Activated CD4-positive, alpha-beta memory T cell treated with anti-CD3 and anti-CD28 coated beads for 36 hours (primary cell): ENCODE measurements around the gene TRAF3IP3. TPM values are rescaled to one million over a fixed set of nuclear protein-coding genes. Genes with fewer than 3 reads are reported as not detected.
A peak's percentile ranks its signal among the peaks of the same experiment; 100 is the strongest.

Experiments used
- CTCF ChIA-PET: fragments of 350-600 bp; sonication (Branson Sonifier 250); formaldehyde crosslinking; loops from one replicate; lab custom pipeline; 2021; ENCODE audit warnings: antibody characterized with exemption, inconsistent platforms; lab: Charles Lee
- POLR2A ChIA-PET: fragments of 350-600 bp; sonication (Branson Sonifier 250); formaldehyde crosslinking; loops from one replicate; lab custom pipeline; 2021; ENCODE audit warnings: antibody characterized with exemption; lab: Charles Lee
- DNase-seq: peaks from one replicate; pipeline ENCODE4 v3.0.0-alpha.2; 2020
- H3K27ac Mint-ChIP-seq: one replicate; pipeline ENCODE4 v1.8.0; 2021; ENCODE audit warnings: mixed read lengths
- H3K27me3 Mint-ChIP-seq: one replicate; pipeline ENCODE4 v1.8.0; 2021; ENCODE audit warnings: mixed read lengths
- H3K36me3 Mint-ChIP-seq: one replicate; pipeline ENCODE4 v1.8.0; 2021; ENCODE audit warnings: mixed read lengths
- H3K4me1 Mint-ChIP-seq: one replicate; pipeline ENCODE4 v1.8.0; 2021; ENCODE audit warnings: low read depth, mixed read lengths
- H3K4me3 Mint-ChIP-seq: one replicate; pipeline ENCODE4 v1.8.0; 2021; ENCODE audit warnings: mild to moderate bottlenecking, mixed read lengths
- H3K9me3 Mint-ChIP-seq: one replicate; pipeline ENCODE4 v1.8.0; 2021; ENCODE audit warnings: mixed read lengths
- intact Hi-C: fragments of 100-400 bp; cut with micrococcal nuclease; formaldehyde crosslinking; loops from one replicate; pipeline ENCODE4 v1.15.1; 2023
- total RNA-seq, 2 experiments: library from RNA; stranded (reverse); gene quantifications; one replicate each; pipeline ENCODE4 v1.2.3, GENCODE V29; 2021

The TRAF3IP3 gene
- total RNA-seq, 2 experiments from 2014 or later, result 212 to 217 TPM

- Mint-ChIP-seq H3K9me3 (no peaks in the 10 kb centered on the region), H3K36me3 (peaks cover 10% of the 10 kb centered on the region), H3K27me3 (no peaks in the 10 kb centered on the region), H3K4me3 (no peak overlapping the region), H3K4me1 (peaks cover 62% of the 10 kb centered on the region), H3K27ac (peak overlapping the region; percentile 90)
- CTCF ChIA-PET, result interaction anchor here (0.8 to 5.4 kb wide), 15 partner anchors 9 to 170 kb away, joined by 3 to 62 read pairs (median 6); partner anchors contain the start of genes HSD11B1 and TRAF3IP3
- intact Hi-C loops, result no loop called here
- no peak for DNase-seq
- POLR2A ChIA-PET, result interaction anchor here (0.7 to 4.6 kb wide), 14 partner anchors 9 to 84 kb away, joined by 3 to 35 read pairs (median 6); partner anchors contain the start of genes HSD11B1 and TRAF3IP3
These were observed 18.7 kb upstream of the TRAF3IP3 start for GRCh38 chr1:209737118-209737505.

- DNase-seq, result no peak
- Mint-ChIP-seq H3K4me1 (peaks cover 66% of the 10 kb centered on the region), H3K27me3 (no peaks in the 10 kb centered on the region), H3K4me3 (no peak overlapping the region), H3K27ac (no peak overlapping the region), H3K9me3 (no peaks in the 10 kb centered on the region), H3K36me3 (peaks cover 5% of the 10 kb centered on the region)
- ChIA-PET POLR2A (interaction anchor here (2.0 to 2.2 kb wide), 3 partner anchors 11 to 14 kb away, joined by 13 to 20 read pairs (median 13); no protein-coding TSS in a partner anchor), CTCF (interaction anchor here (1.2 to 5.4 kb wide), 5 partner anchors 10 to 45 kb away, joined by 3 to 62 read pairs (median 13); partner anchors contain the start of gene TRAF3IP3)
- intact Hi-C loops, result no loop called here
These were observed 17.6 kb upstream of the TRAF3IP3 start for GRCh38 chr1:209738270-209738669.

GRCh38 chr1:209741193-209741592, 14.7 kb upstream of the TRAF3IP3 start:
- Mint-ChIP-seq H3K4me3 (no peak overlapping the region), H3K9me3 (no peaks in the 10 kb centered on the region), H3K27ac (peak overlapping the region; percentile 79), H3K36me3 (no peaks in the 10 kb centered on the region), H3K4me1 (peaks cover 59% of the 10 kb centered on the region), H3K27me3 (no peaks in the 10 kb centered on the region)
- CTCF ChIA-PET, result no interaction called here
- DNase-seq, result no peak
- intact Hi-C loops, result no loop called here
- POLR2A ChIA-PET, result no interaction called here

GRCh38 chr1:209741889-209742288, 14.0 kb upstream of the TRAF3IP3 start:
- no peaks in the 10 kb centered on the region for H3K9me3 Mint-ChIP-seq
- peak overlapping the region; percentile 79 for H3K27ac Mint-ChIP-seq
- intact Hi-C loops, result no loop called here

GRCh38 chr1:209742409-209743144, 13.3 kb upstream of the TRAF3IP3 start:
- ChIA-PET POLR2A (interaction anchor here (1.2 to 1.5 kb wide), 2 partner anchors 15 kb away, joined by 3 to 4 read pairs; no protein-coding TSS in a partner anchor), CTCF (interaction anchor here (1.1 to 1.2 kb wide), 2 partner anchors 14 to 26 kb away, joined by 3 read pairs; no protein-coding TSS in a partner anchor)
- intact Hi-C loops, result no loop called here
- peak overlapping the region; percentile 79 for H3K27ac Mint-ChIP-seq
- H3K4me3 Mint-ChIP-seq, result no peak overlapping the region
- no peaks in the 10 kb centered on the region for H3K36me3 Mint-ChIP-seq
- H3K27me3 Mint-ChIP-seq, result no peaks in the 10 kb centered on the region
- H3K4me1 Mint-ChIP-seq, result peaks cover 60% of the 10 kb centered on the region
- DNase-seq, result no peak
- H3K9me3 Mint-ChIP-seq, result no peaks in the 10 kb centered on the region

More at GRCh38 chr1:209741889-209742288, 14.0 kb upstream of the TRAF3IP3 start:
- Mint-ChIP-seq H3K4me1 (peaks cover 59% of the 10 kb centered on the region), H3K27me3 (no peaks in the 10 kb centered on the region), H3K36me3 (no peaks in the 10 kb centered on the region), H3K4me3 (no peak overlapping the region)
- no peak for DNase-seq
- CTCF ChIA-PET, result no interaction called here
- POLR2A ChIA-PET, result no interaction called here

GRCh38 chr1:209743145-209743482, 12.7 kb upstream of the TRAF3IP3 start:
- intact Hi-C loops, result no loop called here
- Mint-ChIP-seq H3K27me3 (no peaks in the 10 kb centered on the region), H3K27ac (peak overlapping the region; percentile 79), H3K4me3 (no peak overlapping the region), H3K9me3 (no peaks in the 10 kb centered on the region), H3K36me3 (no peaks in the 10 kb centered on the region), H3K4me1 (peaks cover 63% of the 10 kb centered on the region)
- ChIA-PET POLR2A (interaction anchor here (0.9 to 1.5 kb wide), 3 partner anchors 15 to 26 kb away, joined by 3 to 4 read pairs (median 3); no protein-coding TSS in a partner anchor), CTCF (interaction anchor here (1.1 to 1.2 kb wide), 2 partner anchors 15 to 25 kb away, joined by 3 read pairs; no protein-coding TSS in a partner anchor)
- peak; percentile 49 for DNase-seq

- Mint-ChIP-seq H3K9me3 (no peaks in the 10 kb centered on the region), H3K4me1 (peaks cover 79% of the 10 kb centered on the region), H3K4me3 (peak overlapping the region; percentile 37), H3K27ac (peak overlapping the region; percentile 87), H3K27me3 (no peaks in the 10 kb centered on the region), H3K36me3 (no peaks in the 10 kb centered on the region)
- no peak for DNase-seq
- intact Hi-C loops, result loop anchor here (1.0 to 2.0 kb wide), 9 partner anchors 10 to 177 kb away; no protein-coding TSS in a partner anchor
- POLR2A ChIA-PET, result interaction anchor here (0.6 to 6.3 kb wide), 3 partner anchors 9 to 72 kb away, joined by 3 to 35 read pairs (median 5); partner anchors contain the start of gene TRAF3IP3
- CTCF ChIA-PET, result interaction anchor here (0.7 to 3.6 kb wide), 13 partner anchors 10 to 179 kb away, joined by 3 to 30 read pairs (median 4); partner anchors contain the start of gene C1orf74
These were observed 9.2 kb upstream of the TRAF3IP3 start for GRCh38 chr1:209746451-209747165.

- peaks cover 79% of the 10 kb centered on the region for H3K4me1 Mint-ChIP-seq
- peak overlapping the region; percentile 87 for H3K27ac Mint-ChIP-seq
- no peaks in the 10 kb centered on the region for H3K27me3 Mint-ChIP-seq
- H3K4me3 Mint-ChIP-seq, result peak overlapping the region; percentile 62
- intact Hi-C loops, result loop anchor here (1.0 to 2.0 kb wide), 9 partner anchors 11 to 178 kb away; no protein-coding TSS in a partner anchor
- no peaks in the 10 kb centered on the region for H3K36me3 Mint-ChIP-seq
- no peaks in the 10 kb centered on the region for H3K9me3 Mint-ChIP-seq
- CTCF ChIA-PET, result interaction anchor here (0.6 to 5.3 kb wide), 48 partner anchors 10 to 181 kb away, joined by 3 to 62 read pairs (median 5); partner anchors contain the start of genes C1orf74, HSD11B1, LAMB3 and TRAF3IP3
- POLR2A ChIA-PET, result interaction anchor here (0.6 to 6.3 kb wide), 5 partner anchors 9 to 74 kb away, joined by 3 to 35 read pairs (median 5); partner anchors contain the start of gene HSD11B1
- DNase-seq, result peak; percentile 96
These were observed 8.1 kb upstream of the TRAF3IP3 start for GRCh38 chr1:209747580-209748262.

GRCh38 chr1:209748620-209749019, 7.2 kb upstream of the TRAF3IP3 start:
- peak overlapping the region; percentile 87 for H3K27ac Mint-ChIP-seq
- H3K9me3 Mint-ChIP-seq, result no peaks in the 10 kb centered on the region
- ChIA-PET CTCF (interaction anchor here (0.7 to 5.3 kb wide), 47 partner anchors 9 to 182 kb away, joined by 3 to 62 read pairs (median 5); partner anchors contain the start of genes C1orf74, HSD11B1, LAMB3 and TRAF3IP3), POLR2A (interaction anchor here (0.6 to 6.3 kb wide), 6 partner anchors 8 to 75 kb away, joined by 3 to 35 read pairs (median 4); no protein-coding TSS in a partner anchor)
- intact Hi-C loops, result loop anchor here (1.0 kb wide), 1 partner anchor 75 kb away; no protein-coding TSS in a partner anchor
- no peaks in the 10 kb centered on the region for H3K27me3 Mint-ChIP-seq
- H3K36me3 Mint-ChIP-seq, result no peaks in the 10 kb centered on the region
- no peak for DNase-seq
- no peak overlapping the region for H3K4me3 Mint-ChIP-seq
- H3K4me1 Mint-ChIP-seq, result peaks cover 78% of the 10 kb centered on the region

GRCh38 chr1:209749205-209749604, 6.6 kb upstream of the TRAF3IP3 start:
- no peak for DNase-seq
- Mint-ChIP-seq H3K27me3 (no peaks in the 10 kb centered on the region), H3K27ac (peak overlapping the region; percentile 90), H3K4me3 (peak overlapping the region; percentile 23), H3K36me3 (no peaks in the 10 kb centered on the region), H3K9me3 (no peaks in the 10 kb centered on the region), H3K4me1 (peaks cover 82% of the 10 kb centered on the region)
- ChIA-PET CTCF (interaction anchor here (0.8 to 5.3 kb wide), 32 partner anchors 8 to 182 kb away, joined by 3 to 62 read pairs (median 9); partner anchors contain the start of genes C1orf74 and TRAF3IP3), POLR2A (interaction anchor here (1.2 to 6.3 kb wide), 5 partner anchors 14 to 76 kb away, joined by 3 to 35 read pairs (median 3); no protein-coding TSS in a partner anchor)
- intact Hi-C loops, result loop anchor here (1.0 kb wide), 1 partner anchor 76 kb away; no protein-coding TSS in a partner anchor
